Motor neuron (in vitro differentiated cells): ENCODE data around the gene CNTN5. TPM values are rescaled to one million over a fixed set of nuclear protein-coding genes. Genes with fewer than 3 reads are reported as not detected.

Source experiments
- ATAC-seq, 8 experiments: fragments of 200-7000 bp; cut with Tn5 transposase; replicated peaks in 6 of 8; 2 replicates each; pipeline ENCODE4 v1.8.0; 2021; ENCODE audit warnings: mild to moderate bottlenecking in 8 of 8, moderate library complexity in 8 of 8
- H3K27ac ChIP-seq, 2 donors: fragments of 250-450 bp; sonication (Bioruptor Pico); 2 replicates each; pipeline ENCODE4 v1.9.0; 2021; ENCODE audit warnings: antibody characterized with exemption in 2 of 2, mild to moderate bottlenecking in 2 of 2, moderate library complexity in 1 of 2
- H3K4me1 ChIP-seq, 2 donors: fragments of 250-450 bp; sonication (Bioruptor Pico); replicated peaks in 1 of 2; 2 replicates each; pipeline ENCODE4 v1.6.1; 2021; ENCODE audit warnings: antibody characterized with exemption in 2 of 2, mild to moderate bottlenecking in 2 of 2, moderate library complexity in 1 of 2
- H3K4me3 ChIP-seq, 5 donors: fragments of 250-450 bp; sonication (Bioruptor Pico); 2 replicates each; pipeline ENCODE4 v1.9.0; 2021; ENCODE audit warnings: antibody characterized with exemption in 5 of 5, mild to moderate bottlenecking in 5 of 5, moderate library complexity in 4 of 5
- WGBS, 10 experiments: fragments of 450-650 bp; shearing (Covaris generic); methylation state at CpG; one replicate each; pipeline ENCODE4 v1.0.0; 2022; 5-methylcytosine and 5-hydroxymethylcytosine counted together
- in situ Hi-C, 9 experiments: fragments of 400-800 bp; cut with MboI; loops; one replicate each; pipeline ENCODE4 v1.15.0; 2021; ENCODE audit warnings: low sequenced_read_pairs in 9 of 9, low pct_unique_long_range_greater_than_20kb in 2 of 9; ENCODE audit not compliant: unreplicated experiment in 9 of 9
- total RNA-seq, 8 experiments: library from RNA; unstranded; fragments of 300-600 nt; gene quantifications; 2 replicates each; pipeline versions ENCODE4 v1.2.3 to v1.2.4, GENCODE V29; 2022

Gene CNTN5
- total RNA-seq: 10 to 100 TPM in 4 of 8 experiments, 1 to 10 TPM in 2, not detected in 2; 3.1 to 22.7 (median 14.1) TPM

GRCh38 chr11:99020352-99021225 is at the start of gene CNTN5:
Gene CNTN5 (plus strand): TSS chr11:99020949.
- peak; percentile 29 to 96 (median 94) for ATAC-seq
- Histone ChIP-seq H3K4me3 (peak within 1 kb of the TSS; percentile 38 to 55 (median 50)), H3K4me1 (peaks cover 0 to 6% of the 10 kb centered on the region in 2 donors), H3K27ac (peak within 1 kb of the TSS in 1 of 2 donors; percentile 52)
- in situ Hi-C loops: no loop called here
- 0 to 80% (median 3%) methylated on average over 2 to 11 of the region's 57 CpGs for WGBS, 10 experiments

GRCh38 chr11:98979205-98979604 is 41.5 kb upstream of the CNTN5 start:
- no peak for ATAC-seq
- 0 to 46% (median 33%) methylated on average over 1 to 2 of the region's 2 CpGs; no CpG with 5 or more reads in 5 of the 10 experiments for WGBS, 10 experiments
- in situ Hi-C loops: no loop called here
- Histone ChIP-seq H3K27ac (no peak overlapping the region), H3K4me3 (no peak overlapping the region), H3K4me1 (no peaks in the 10 kb centered on the region)

DNA sequence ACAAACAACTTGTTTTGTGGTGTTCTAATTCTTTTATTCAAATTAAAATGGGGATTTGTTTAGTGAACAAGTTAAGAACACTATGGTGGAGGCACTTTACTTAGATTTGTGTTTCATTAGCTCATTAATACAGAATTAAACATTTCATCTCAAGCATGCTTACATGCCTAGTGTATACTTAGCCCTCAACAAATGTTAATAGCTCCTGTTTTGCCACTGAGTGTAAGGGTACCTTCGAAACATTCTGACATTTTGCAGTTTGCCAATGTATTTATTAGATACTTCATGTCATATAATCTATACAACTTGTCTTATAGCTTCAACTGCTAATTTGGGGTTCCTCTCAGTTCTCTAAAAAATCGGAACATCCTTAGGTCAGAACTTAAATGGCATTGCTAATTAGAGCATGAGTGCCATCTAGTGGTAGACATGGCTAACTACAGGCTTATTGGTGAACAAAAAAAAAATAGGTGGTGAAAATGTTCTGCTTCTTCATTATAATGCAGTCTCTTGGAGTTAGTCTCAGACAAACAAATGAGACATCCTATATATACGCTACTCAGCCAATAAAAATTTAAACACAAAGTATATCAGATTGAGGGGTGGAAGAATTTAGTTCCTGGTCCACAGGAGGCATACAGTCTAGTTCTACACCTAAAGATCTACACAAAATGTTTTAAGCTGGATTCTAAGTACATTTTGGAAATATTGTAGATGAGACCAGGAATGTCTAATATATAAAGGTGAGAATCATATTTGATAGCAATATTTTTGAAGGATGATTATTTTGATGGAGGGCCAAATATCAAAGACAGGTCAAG is 4.9 kb upstream of the CNTN5 start:
- in situ Hi-C loops: no loop called here
- WGBS, 10 experiments: 3 to 100% (median 20%) methylated on average over 1 to 3 of the region's 3 CpGs; no CpG with 5 or more reads in 1 of the 10 experiments
- Histone ChIP-seq H3K4me1 (peaks cover 0 to 11% of the 10 kb centered on the region in 2 donors), H3K27ac (no peak overlapping the region), H3K4me3 (no peak overlapping the region)
- peak in 1 of 8 experiments; percentile 20 for ATAC-seq

- 0 to 100% (median 39%) methylated on average over 1 to 8 of the region's 8 CpGs; no CpG with 5 or more reads in 2 of the 10 experiments for WGBS, 10 experiments
- in situ Hi-C loops: no loop called here
- no peak for ATAC-seq
- H3K4me3 ChIP-seq: peak overlapping the region in 4 of 5 donors; percentile 38 to 55 (median 52)
- peaks cover 0 to 8% of the 10 kb centered on the region in 2 donors for H3K4me1 ChIP-seq
- no peak overlapping the region for H3K27ac ChIP-seq
These were observed 1.1 kb upstream of the CNTN5 start for GRCh38 chr11:99019696-99020095.

DNA sequence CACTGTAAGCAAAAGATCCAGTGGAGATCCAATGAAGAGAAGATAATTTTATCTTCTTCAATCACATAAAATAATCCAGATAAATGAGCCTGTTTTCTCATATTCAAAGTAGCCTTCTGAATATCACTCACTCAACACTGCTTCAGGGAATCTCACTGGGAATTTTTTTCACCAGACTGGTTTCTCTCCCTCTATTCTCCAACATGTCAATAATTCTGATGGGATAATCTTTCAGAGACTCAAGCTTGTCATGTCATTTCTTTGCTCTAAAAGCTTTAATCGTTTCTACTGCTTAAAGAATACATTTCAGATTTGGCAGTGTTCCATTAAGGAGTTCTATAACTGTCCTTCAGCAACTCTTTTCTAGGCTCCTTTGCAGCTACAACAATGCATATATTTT is 16.3 kb downstream of the CNTN5 start:
- ATAC-seq: no peak
- Histone ChIP-seq H3K4me1 (no peaks in the 10 kb centered on the region), H3K4me3 (no peak overlapping the region), H3K27ac (no peak overlapping the region)
- in situ Hi-C loops: no loop called here
- 0 to 86% (median 49%) methylated on average over 1 of the region's 1 CpG; no CpG with 5 or more reads in 2 of the 10 experiments for WGBS, 10 experiments

- in situ Hi-C loops: no loop called here
- Histone ChIP-seq H3K27ac (no peak overlapping the region), H3K4me1 (no peaks in the 10 kb centered on the region), H3K4me3 (no peak overlapping the region)
- no peak for ATAC-seq
- WGBS, 10 experiments: 7 to 100% (median 95%) methylated on average over 1 of the region's 1 CpG; no CpG with 5 or more reads in 2 of the 10 experiments
These were observed 42.6 kb downstream of the CNTN5 start for GRCh38 chr11:99063331-99063730.

GRCh38 chr11:99065121-99065520 is 44.4 kb downstream of the CNTN5 start:
- no peak for ATAC-seq
- no peak overlapping the region for H3K4me3 ChIP-seq
- H3K27ac ChIP-seq: no peak overlapping the region
- no peaks in the 10 kb centered on the region for H3K4me1 ChIP-seq
- in situ Hi-C loops: no loop called here

- no peaks in the 10 kb centered on the region for H3K4me1 ChIP-seq
- H3K27ac ChIP-seq: no peak overlapping the region
- in situ Hi-C loops: no loop called here
- 20 to 90% (median 75%) methylated on average over 1 to 2 of the region's 2 CpGs; no CpG with 5 or more reads in 5 of the 10 experiments for WGBS, 10 experiments
- peak in 1 of 8 experiments; percentile 60 for ATAC-seq
- no peak overlapping the region for H3K4me3 ChIP-seq
These were observed 46.0 kb downstream of the CNTN5 start for GRCh38 chr11:99066618-99067317.

DNA sequence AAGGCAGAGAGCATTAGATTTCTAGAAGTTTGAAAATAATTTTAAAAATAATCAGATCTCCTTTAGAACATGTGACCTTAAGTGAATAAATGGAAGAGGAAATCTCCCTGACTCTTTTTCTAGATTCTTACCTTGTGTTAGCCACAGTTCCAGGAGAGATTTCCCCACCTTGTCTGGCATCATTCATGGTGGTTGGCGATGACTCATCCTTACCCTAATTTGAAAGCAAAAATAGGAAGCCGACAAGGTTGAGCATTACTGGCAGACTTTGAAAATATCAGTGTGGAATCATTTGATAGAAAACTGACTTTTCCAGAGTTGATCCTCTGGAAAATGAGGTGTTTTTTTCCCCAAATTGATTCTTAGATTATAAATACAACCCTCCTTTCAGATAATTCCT is 48.1 kb downstream of the CNTN5 start:
- in situ Hi-C loops: no loop called here
- Histone ChIP-seq H3K27ac (no peak overlapping the region), H3K4me3 (no peak overlapping the region), H3K4me1 (no peaks in the 10 kb centered on the region)
- 0 to 100% (median 87%) methylated on average over 1 to 2 of the region's 2 CpGs; no CpG with 5 or more reads in 1 of the 10 experiments for WGBS, 10 experiments
- no peak for ATAC-seq

- peak in 7 of 8 experiments; percentile 18 to 93 (median 45) for ATAC-seq
- in situ Hi-C loops: no loop called here
- H3K4me3 ChIP-seq: no peak overlapping the region
These were observed 49.2 kb downstream of the CNTN5 start for GRCh38 chr11:99069856-99070444.

DNA sequence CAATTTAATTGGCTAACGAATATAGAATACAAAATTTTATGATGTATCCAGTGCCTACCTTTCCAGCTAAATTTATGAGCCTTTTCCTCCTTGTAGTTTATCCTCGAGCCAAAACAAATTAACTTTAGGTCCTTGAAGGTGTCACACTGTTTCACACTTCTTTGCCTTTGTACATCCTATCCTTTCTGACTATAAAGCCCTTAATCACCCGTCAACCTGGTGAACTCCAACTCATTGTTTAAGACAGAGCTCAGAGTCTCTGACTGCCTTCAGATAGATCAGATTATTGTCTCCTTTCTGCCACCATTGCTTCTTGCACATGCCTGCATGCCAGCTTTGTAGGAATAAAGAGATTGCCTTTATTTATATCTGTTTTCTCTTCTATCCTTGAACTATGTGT is 58.8 kb downstream of the CNTN5 start:
- Histone ChIP-seq H3K4me1 (no peaks in the 10 kb centered on the region), H3K27ac (no peak overlapping the region), H3K4me3 (no peak overlapping the region)
- in situ Hi-C loops: no loop called here
- WGBS, 10 experiments: 3 to 85% (median 51%) methylated on average over 2 to 3 of the region's 3 CpGs; no CpG with 5 or more reads in 1 of the 10 experiments
- ATAC-seq: no peak

More at GRCh38 chr11:99069856-99070444, 49.2 kb downstream of the CNTN5 start:
- WGBS, 10 experiments: 0 to 100% (median 65%) methylated on average over 1 to 7 of the region's 8 CpGs
- no peaks in the 10 kb centered on the region for H3K4me1 ChIP-seq
- no peak overlapping the region for H3K27ac ChIP-seq

DNA sequence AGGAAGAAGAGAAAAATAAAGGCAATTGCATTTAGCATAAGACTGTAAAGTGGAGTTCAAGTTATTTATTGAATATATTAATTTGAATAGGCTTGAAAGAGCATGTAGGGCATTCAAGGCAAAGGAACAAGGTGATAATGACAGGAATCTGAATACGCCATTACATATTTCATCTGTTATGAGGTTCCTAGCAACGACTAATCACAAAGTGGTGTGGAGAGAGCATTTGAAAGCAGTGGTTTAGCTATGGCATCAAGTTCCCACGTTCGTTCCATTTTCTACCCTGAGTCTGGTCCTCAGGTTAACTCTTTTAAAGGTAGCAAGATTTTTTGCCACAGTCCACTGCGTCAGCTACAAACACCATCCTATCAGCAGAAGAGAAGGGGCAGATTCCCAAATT is 59.4 kb downstream of the CNTN5 start:
- in situ Hi-C loops: no loop called here
- no peak for ATAC-seq
- WGBS, 10 experiments: 17 to 100% (median 86%) methylated on average over 1 to 5 of the region's 5 CpGs
- Histone ChIP-seq H3K4me1 (no peaks in the 10 kb centered on the region), H3K4me3 (no peak overlapping the region), H3K27ac (no peak overlapping the region)
